Mesothelial cell of epicardium (in vitro differentiated cells): ENCODE measurements around the gene FGF12. TPM values are rescaled to one million over a fixed set of nuclear protein-coding genes. Genes with fewer than 3 reads are reported as not detected.

Source experiments
- DNase-seq, 2 experiments: peaks; one replicate each; pipeline ENCODE4 v3.0.0; 2021; ENCODE audit warnings: low spot score in 2 of 2; ENCODE audit not compliant: unreplicated experiment in 2 of 2
- H3K27ac Mint-ChIP-seq: 2 replicates; pipeline ENCODE4 v1.8.0; 2021; ENCODE audit warnings: mixed read lengths
- H3K27me3 Mint-ChIP-seq: 2 replicates; pipeline ENCODE4 v1.8.0; 2021; ENCODE audit warnings: low read depth, mixed read lengths
- H3K36me3 Mint-ChIP-seq: 2 replicates; pipeline ENCODE4 v1.8.0; 2021; ENCODE audit warnings: mixed read lengths
- H3K4me1 Mint-ChIP-seq: 2 replicates; pipeline ENCODE4 v1.8.0; 2021; ENCODE audit warnings: mixed read lengths
- H3K4me3 Mint-ChIP-seq: 2 replicates; pipeline ENCODE4 v1.8.0; 2021; ENCODE audit warnings: mild to moderate bottlenecking, moderate library complexity, mixed read lengths
- H3K9me3 Mint-ChIP-seq: 2 replicates; pipeline ENCODE4 v1.8.0; 2021; ENCODE audit warnings: mixed read lengths
- CTCF ChIP-seq: fragments of 200-600 bp; sonication (generic); IDR thresholded peaks from one replicate; pipeline ENCODE4 v1.5.0; 2021; ENCODE audit warnings: antibody characterized with exemption; ENCODE audit not compliant: unreplicated experiment
- total RNA-seq: library from RNA; stranded (reverse); gene quantifications from 3 replicates; pipeline ENCODE4 v1.2.1, GENCODE V29; 2021

Gene FGF12
- total RNA-seq, 1 donor from 2014 or later, result 1.0 TPM

- Mint-ChIP-seq H3K36me3 (no peaks in the 10 kb centered on the region), H3K27me3 (no peaks in the 10 kb centered on the region), H3K4me1 (peaks cover 5% of the 10 kb centered on the region), H3K4me3 (no peak overlapping the region), H3K27ac (no peak overlapping the region), H3K9me3 (no peaks in the 10 kb centered on the region)
- no peak for TF ChIP-seq CTCF
- no peak for DNase-seq
Observed at GRCh38 chr3:192392986-192393385, 334.4 kb downstream of the FGF12 start.

DNA sequence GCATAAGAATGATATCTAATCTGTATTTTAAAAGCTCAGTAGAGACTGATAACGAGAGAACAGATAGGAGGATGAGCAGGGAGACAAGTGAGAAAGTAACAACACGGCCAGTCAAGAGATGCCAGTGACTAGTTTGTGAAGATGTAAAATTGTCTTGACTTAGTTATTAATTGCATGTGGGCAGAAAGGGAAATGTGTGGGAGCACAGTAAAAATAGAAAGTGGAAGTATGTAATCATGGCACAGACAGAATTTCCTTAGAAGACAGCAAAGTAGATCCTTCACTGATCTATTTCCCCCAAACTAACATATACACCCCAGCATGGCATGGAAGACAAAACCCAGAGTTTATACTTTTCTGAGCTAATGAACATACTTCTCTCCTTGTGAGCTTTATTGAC lies 344.5 kb downstream of the FGF12 start:
- Mint-ChIP-seq H3K9me3 (no peaks in the 10 kb centered on the region), H3K4me3 (no peak overlapping the region), H3K27me3 (peaks cover 13% of the 10 kb centered on the region), H3K27ac (no peak overlapping the region), H3K36me3 (no peaks in the 10 kb centered on the region), H3K4me1 (no peaks in the 10 kb centered on the region)
- DNase-seq, result no peak
- TF ChIP-seq CTCF, result no peak

DNA sequence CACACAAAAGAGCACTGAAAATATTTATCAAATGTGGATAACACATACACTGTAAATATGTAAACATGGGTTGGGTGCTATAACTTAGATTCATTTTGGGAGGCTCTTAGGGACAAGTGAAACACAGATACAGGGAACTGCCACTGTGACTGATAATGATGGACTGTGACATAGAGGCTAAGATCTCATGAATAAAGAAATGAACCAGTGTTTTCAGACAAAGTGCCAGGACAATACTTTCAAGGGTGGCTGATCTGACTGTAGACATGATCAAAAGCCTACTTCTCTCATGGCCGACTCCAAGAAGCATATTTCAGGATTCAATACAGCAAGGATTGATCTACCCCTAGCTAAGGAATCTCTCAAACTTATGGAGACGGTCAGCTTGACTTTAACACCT lies 353.8 kb downstream of the FGF12 start:
- H3K4me3 Mint-ChIP-seq, result no peak overlapping the region
- H3K9me3 Mint-ChIP-seq, result no peaks in the 10 kb centered on the region
- peaks cover 2% of the 10 kb centered on the region for H3K4me1 Mint-ChIP-seq
- H3K27me3 Mint-ChIP-seq, result peaks cover 3% of the 10 kb centered on the region
- no peak overlapping the region for H3K27ac Mint-ChIP-seq
- H3K36me3 Mint-ChIP-seq, result no peaks in the 10 kb centered on the region
- DNase-seq, result no peak
- no peak for TF ChIP-seq CTCF

GRCh38 chr3:192373032-192373431 lies 354.3 kb downstream of the FGF12 start:
- no peak overlapping the region for H3K27ac Mint-ChIP-seq
- peaks cover 2% of the 10 kb centered on the region for H3K4me1 Mint-ChIP-seq
- no peak overlapping the region for H3K4me3 Mint-ChIP-seq
- DNase-seq, result no peak
- H3K27me3 Mint-ChIP-seq, result peaks cover 3% of the 10 kb centered on the region
- TF ChIP-seq CTCF, result no peak
- H3K9me3 Mint-ChIP-seq, result no peaks in the 10 kb centered on the region
- H3K36me3 Mint-ChIP-seq, result no peaks in the 10 kb centered on the region

- H3K27ac Mint-ChIP-seq, result no peak overlapping the region
- no peak for TF ChIP-seq CTCF
Observed at GRCh38 chr3:192372616-192373015, 354.7 kb downstream of the FGF12 start.

GRCh38 chr3:192371870-192372400 lies 355.4 kb downstream of the FGF12 start:
- Mint-ChIP-seq H3K27ac (no peak overlapping the region), H3K4me1 (peaks cover 2% of the 10 kb centered on the region), H3K4me3 (no peak overlapping the region), H3K9me3 (no peaks in the 10 kb centered on the region), H3K27me3 (peaks cover 3% of the 10 kb centered on the region), H3K36me3 (no peaks in the 10 kb centered on the region)
- DNase-seq, result no peak
- no peak for TF ChIP-seq CTCF

More at GRCh38 chr3:192372616-192373015, 354.7 kb downstream of the FGF12 start:
- Mint-ChIP-seq H3K4me3 (no peak overlapping the region), H3K4me1 (peaks cover 2% of the 10 kb centered on the region), H3K9me3 (no peaks in the 10 kb centered on the region), H3K27me3 (peaks cover 3% of the 10 kb centered on the region), H3K36me3 (no peaks in the 10 kb centered on the region)
- DNase-seq, result no peak
